ENCODE measurements around the gene CLDN20.
A peak's percentile ranks its signal among the peaks of the same experiment; 100 is the strongest.
"Not testable (repeated sequence)": the region's sequence is repeated elsewhere in the genome, so short reads cannot be mapped to it uniquely, and the experiment has no call there.

Gene CLDN20

DNA sequence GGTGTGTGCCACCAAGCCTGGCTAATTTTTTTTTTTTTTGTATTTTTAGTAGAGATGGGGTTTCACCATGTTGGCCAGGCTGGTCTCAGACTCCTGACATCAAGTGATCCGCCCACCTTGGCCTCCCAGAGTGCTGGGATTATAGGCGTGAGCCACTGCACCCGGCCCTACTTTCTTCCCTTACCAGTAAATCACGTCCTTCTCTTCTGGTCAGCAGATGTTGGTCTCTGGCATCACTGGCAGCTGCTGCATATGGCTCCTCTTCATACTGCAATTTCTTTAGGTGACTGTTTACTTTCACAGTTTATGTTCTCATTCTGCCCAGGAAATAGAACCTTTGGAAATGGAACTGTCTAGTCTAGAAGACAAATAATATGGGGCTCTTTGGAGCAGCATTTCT is 32.8 kb upstream of the CLDN20 start:
- not testable (repeated sequence) for H2AK5ac ChIP-seq (ENCODE audit: low read depth, low read length); H3K4me2 ChIP-seq (ENCODE audit: insufficient read depth, low read length, poor library complexity, severe bottlenecking); H2BK12ac ChIP-seq (ENCODE audit: low read length); H3K4me3 ChIP-seq (ENCODE audit: low read length in 2 of 2); H2BK5ac ChIP-seq (ENCODE audit: low read length); H4K91ac ChIP-seq (ENCODE audit: low read depth, low read length, poor library complexity); H3K4me1 ChIP-seq (ENCODE audit: control insufficient read depth in 2 of 2, insufficient read depth in 1 of 2, low read depth in 1 of 2, low read length in 2 of 2); H3K4ac ChIP-seq (ENCODE audit: low read length); H4K8ac ChIP-seq (ENCODE audit: low read depth, low read length); H2BK15ac ChIP-seq (ENCODE audit: low read length); H3K79me1 ChIP-seq (ENCODE audit: low read depth, low read length); H3K9ac ChIP-seq (ENCODE audit: low read depth, low read length, poor library complexity); H2AFZ ChIP-seq (ENCODE audit: low read length); H3K18ac ChIP-seq (ENCODE audit: low read length); H3K14ac ChIP-seq (ENCODE audit: low read length); H3K27me3 ChIP-seq (ENCODE audit: control insufficient read depth in 3 of 3, insufficient read depth in 3 of 3, low read depth in 1 of 3, low read length in 3 of 3); H2BK120ac ChIP-seq (ENCODE audit: low read depth, low read length); DNase-seq (ENCODE audit: low spot score); H3K27ac ChIP-seq (replicated peaks; ENCODE audit: low read length); H3K23ac ChIP-seq (ENCODE audit: low read depth, low read length, poor library complexity)
- no CpG with 5 or more reads among the region's 4 CpGs for WGBS, 2 donors (ENCODE audit: extremely low coverage in 2 of 2, insufficient read length in 2 of 2, insufficient replicate concordance in 1 of 2)
- peaks cover 7 to 13% of the 10 kb centered on the region in 2 donors for H3K9me3 ChIP-seq (replicated peaks in 1 of 2; ENCODE audit: control insufficient read depth in 2 of 2, insufficient read depth in 1 of 2, low read depth in 1 of 2, low read length in 2 of 2)
- peaks cover 0 to 74% of the 10 kb centered on the region in 2 donors for H3K36me3 ChIP-seq (replicated peaks in 1 of 2; ENCODE audit: control insufficient read depth in 2 of 2, insufficient read depth in 2 of 2, low read length in 2 of 2)

DNA sequence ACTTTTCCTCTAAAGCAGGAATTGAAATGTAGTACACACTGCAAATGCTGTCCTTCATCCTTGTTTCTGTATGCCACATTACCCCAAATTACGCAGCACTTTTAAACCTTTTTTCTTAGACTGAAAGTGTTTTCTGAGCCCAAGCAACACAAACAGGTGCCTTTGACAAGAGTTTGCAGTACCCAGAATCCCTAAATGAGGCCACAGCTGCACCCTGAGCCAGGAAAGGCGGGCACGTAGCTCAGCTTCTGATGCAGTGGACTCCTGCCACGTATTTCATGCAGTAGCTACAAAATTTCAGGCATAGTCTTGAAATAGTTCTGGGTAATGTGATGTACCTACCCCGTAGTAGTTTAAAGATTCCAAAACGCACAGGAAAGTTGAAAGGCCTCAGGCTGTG is 31.0 kb upstream of the CLDN20 start:
- Histone ChIP-seq H4K91ac (ENCODE audit: low read depth, low read length, poor library complexity) (no peak overlapping the region), H2BK12ac (ENCODE audit: low read length) (no peak overlapping the region), H3K4me3 (ENCODE audit: low read length in 2 of 2) (no peak overlapping the region), H3K9ac (ENCODE audit: low read depth, low read length, poor library complexity) (no peak overlapping the region), H2BK15ac (ENCODE audit: low read length) (no peak overlapping the region), H3K9me3 (replicated peaks in 1 of 2; ENCODE audit: control insufficient read depth in 2 of 2, insufficient read depth in 1 of 2, low read depth in 1 of 2, low read length in 2 of 2) (peaks cover 4 to 22% of the 10 kb centered on the region in 2 donors), H3K79me1 (ENCODE audit: low read depth, low read length) (no peaks in the 10 kb centered on the region), H3K27me3 (ENCODE audit: control insufficient read depth in 3 of 3, insufficient read depth in 3 of 3, low read depth in 1 of 3, low read length in 3 of 3) (no peaks in the 10 kb centered on the region), H2BK5ac (ENCODE audit: low read length) (no peak overlapping the region), H4K8ac (ENCODE audit: low read depth, low read length) (no peak overlapping the region), H3K23ac (ENCODE audit: low read depth, low read length, poor library complexity) (no peak overlapping the region), H2AFZ (ENCODE audit: low read length) (no peak overlapping the region), H2AK5ac (ENCODE audit: low read depth, low read length) (no peak overlapping the region), H3K18ac (ENCODE audit: low read length) (no peak overlapping the region), H3K14ac (ENCODE audit: low read length) (no peak overlapping the region), H3K4ac (ENCODE audit: low read length) (no peak overlapping the region), H2BK120ac (ENCODE audit: low read depth, low read length) (no peak overlapping the region), H3K4me1 (ENCODE audit: control insufficient read depth in 2 of 2, insufficient read depth in 1 of 2, low read depth in 1 of 2, low read length in 2 of 2) (no peaks in the 10 kb centered on the region), H3K4me2 (ENCODE audit: insufficient read depth, low read length, poor library complexity, severe bottlenecking) (no peak overlapping the region), H3K36me3 (replicated peaks in 1 of 2; ENCODE audit: control insufficient read depth in 2 of 2, insufficient read depth in 2 of 2, low read length in 2 of 2) (peaks cover 0 to 70% of the 10 kb centered on the region in 2 donors), H3K27ac (replicated peaks; ENCODE audit: low read length) (no peak overlapping the region)
- WGBS, 2 donors (ENCODE audit: extremely low coverage in 2 of 2, insufficient read length in 2 of 2, insufficient replicate concordance in 1 of 2), result no CpG with 5 or more reads among the region's 6 CpGs
- no peak for DNase-seq (ENCODE audit: low spot score)

DNA sequence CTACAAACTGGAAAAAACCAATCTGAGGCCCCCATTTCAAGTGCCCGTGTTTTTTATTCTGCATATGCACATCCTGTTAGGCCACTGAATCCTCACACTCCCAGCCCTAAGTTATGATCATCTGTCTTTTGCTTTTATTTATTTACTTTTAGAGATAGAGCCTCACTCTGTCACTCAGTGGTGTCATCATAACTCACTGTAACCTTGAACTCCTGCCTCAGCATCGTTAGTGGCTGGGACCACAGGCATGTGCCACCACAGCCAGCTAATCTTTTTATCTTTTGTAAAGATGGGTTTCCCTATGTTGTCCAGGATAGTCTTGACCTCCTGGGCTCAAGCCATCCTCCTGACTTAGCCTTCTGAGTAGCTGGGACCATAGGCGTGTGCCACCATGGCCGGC is 29.6 kb upstream of the CLDN20 start:
- Histone ChIP-seq H3K36me3 (replicated peaks in 1 of 2; ENCODE audit: control insufficient read depth in 2 of 2, insufficient read depth in 2 of 2, low read length in 2 of 2) (peaks cover 0 to 67% of the 10 kb centered on the region in 2 donors), H3K4me1 (ENCODE audit: control insufficient read depth in 2 of 2, insufficient read depth in 1 of 2, low read depth in 1 of 2, low read length in 2 of 2) (no peaks in the 10 kb centered on the region), H3K9ac (ENCODE audit: low read depth, low read length, poor library complexity) (no peak overlapping the region), H3K4me2 (ENCODE audit: insufficient read depth, low read length, poor library complexity, severe bottlenecking) (no peak overlapping the region), H3K23ac (ENCODE audit: low read depth, low read length, poor library complexity) (no peak overlapping the region), H3K9me3 (replicated peaks in 1 of 2; ENCODE audit: control insufficient read depth in 2 of 2, insufficient read depth in 1 of 2, low read depth in 1 of 2, low read length in 2 of 2) (peaks cover 7 to 29% of the 10 kb centered on the region in 2 donors), H3K27me3 (ENCODE audit: control insufficient read depth in 3 of 3, insufficient read depth in 3 of 3, low read depth in 1 of 3, low read length in 3 of 3) (no peaks in the 10 kb centered on the region), H3K4me3 (ENCODE audit: low read length in 2 of 2) (no peak overlapping the region), H2AFZ (ENCODE audit: low read length) (no peak overlapping the region), H2BK12ac (ENCODE audit: low read length) (no peak overlapping the region), H3K27ac (replicated peaks; ENCODE audit: low read length) (no peak overlapping the region), H3K18ac (ENCODE audit: low read length) (no peak overlapping the region), H3K79me1 (ENCODE audit: low read depth, low read length) (no peaks in the 10 kb centered on the region), H3K4ac (ENCODE audit: low read length) (no peak overlapping the region), H2BK15ac (ENCODE audit: low read length) (no peak overlapping the region), H4K8ac (ENCODE audit: low read depth, low read length) (no peak overlapping the region), H2AK5ac (ENCODE audit: low read depth, low read length) (no peak overlapping the region), H4K91ac (ENCODE audit: low read depth, low read length, poor library complexity) (no peak overlapping the region), H3K14ac (ENCODE audit: low read length) (no peak overlapping the region), H2BK120ac (ENCODE audit: low read depth, low read length) (no peak overlapping the region), H2BK5ac (ENCODE audit: low read length) (no peak overlapping the region)
- no peak for DNase-seq (ENCODE audit: low spot score)
- WGBS, 2 donors (ENCODE audit: extremely low coverage in 2 of 2, insufficient read length in 2 of 2, insufficient replicate concordance in 1 of 2), result no CpG with 5 or more reads among the region's 4 CpGs

DNA sequence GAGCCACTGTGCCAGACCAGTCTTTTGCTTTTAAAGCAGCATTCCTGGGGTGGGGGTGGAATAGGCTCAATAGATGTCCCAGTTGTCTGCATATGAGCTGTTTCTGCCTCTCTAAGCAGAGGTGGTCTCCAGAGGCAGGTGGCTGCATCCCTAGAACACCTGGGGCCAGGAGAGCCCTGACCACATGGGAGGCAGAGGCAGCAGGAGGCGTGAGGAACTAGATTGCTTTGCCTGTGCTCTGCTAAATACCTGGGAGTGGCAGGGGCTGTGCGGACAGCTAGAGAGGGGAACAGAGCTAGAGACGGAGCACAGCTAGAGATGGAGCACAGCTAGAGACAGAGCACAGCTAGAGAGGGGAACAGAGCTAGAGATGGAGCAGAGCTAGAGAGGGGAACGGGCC is 29.1 kb upstream of the CLDN20 start:
- Histone ChIP-seq H3K9me3 (replicated peaks in 1 of 2; ENCODE audit: control insufficient read depth in 2 of 2, insufficient read depth in 1 of 2, low read depth in 1 of 2, low read length in 2 of 2) (peaks cover 8 to 26% of the 10 kb centered on the region in 2 donors), H2BK120ac (ENCODE audit: low read depth, low read length) (no peak overlapping the region), H3K4me1 (ENCODE audit: control insufficient read depth in 2 of 2, insufficient read depth in 1 of 2, low read depth in 1 of 2, low read length in 2 of 2) (no peaks in the 10 kb centered on the region), H2BK5ac (ENCODE audit: low read length) (no peak overlapping the region), H2BK12ac (ENCODE audit: low read length) (no peak overlapping the region), H2BK15ac (ENCODE audit: low read length) (no peak overlapping the region), H3K23ac (ENCODE audit: low read depth, low read length, poor library complexity) (no peak overlapping the region), H3K27ac (replicated peaks; ENCODE audit: low read length) (no peak overlapping the region), H3K79me1 (ENCODE audit: low read depth, low read length) (no peaks in the 10 kb centered on the region), H3K18ac (ENCODE audit: low read length) (peak overlapping the region; percentile 2), H3K4me2 (ENCODE audit: insufficient read depth, low read length, poor library complexity, severe bottlenecking) (no peak overlapping the region), H3K36me3 (replicated peaks in 1 of 2; ENCODE audit: control insufficient read depth in 2 of 2, insufficient read depth in 2 of 2, low read length in 2 of 2) (peaks cover 0 to 67% of the 10 kb centered on the region in 2 donors), H3K27me3 (ENCODE audit: control insufficient read depth in 3 of 3, insufficient read depth in 3 of 3, low read depth in 1 of 3, low read length in 3 of 3) (no peaks in the 10 kb centered on the region), H2AFZ (ENCODE audit: low read length) (no peak overlapping the region), H3K4ac (ENCODE audit: low read length) (no peak overlapping the region), H2AK5ac (ENCODE audit: low read depth, low read length) (no peak overlapping the region), H4K8ac (ENCODE audit: low read depth, low read length) (no peak overlapping the region), H3K9ac (ENCODE audit: low read depth, low read length, poor library complexity) (no peak overlapping the region), H4K91ac (ENCODE audit: low read depth, low read length, poor library complexity) (no peak overlapping the region), H3K14ac (ENCODE audit: low read length) (no peak overlapping the region), H3K4me3 (ENCODE audit: low read length in 2 of 2) (no peak overlapping the region)
- WGBS, 2 donors (ENCODE audit: extremely low coverage in 2 of 2, insufficient read length in 2 of 2, insufficient replicate concordance in 1 of 2), result no CpG with 5 or more reads among the region's 4 CpGs
- no peak for DNase-seq (ENCODE audit: low spot score)

Data from neuronal stem cell (in vitro differentiated cells).